Neutrophil (primary cell): ENCODE measurements around the gene STON2.
"Not testable (repeated sequence)": the region's sequence is repeated elsewhere in the genome, so short reads cannot be mapped to it uniquely, and the experiment has no call there.

Source experiments
- H3K27ac ChIP-seq: fragments of 200-600 bp; sonication (generic); 2 replicates; pipeline ENCODE4 v1.5.1; 2016; ENCODE audit warnings: mild to moderate bottlenecking, moderate library complexity
- H3K27me3 ChIP-seq: fragments of 200-600 bp; sonication (generic); 2 replicates; pipeline ENCODE4 v1.6.0; 2016; ENCODE audit warnings: mild to moderate bottlenecking
- H3K36me3 ChIP-seq: fragments of 200-600 bp; sonication (generic); 2 replicates; pipeline ENCODE4 v1.5.1; 2017
- H3K4me1 ChIP-seq, 2 experiments: fragments of 200-600 bp in 1 of 2; sonication (generic) in 1 of 2; 1 replicate in 1 of 2; 2 replicates in 1 of 2; pipeline versions ENCODE4 v1.5.1 to v1.6.1; 2013 to 2016; ENCODE audit warnings: low read depth in 1 of 2, low read length in 1 of 2, mild to moderate bottlenecking in 1 of 2, moderate library complexity in 1 of 2; ENCODE audit not compliant: control insufficient read depth in 1 of 2, insufficient read depth in 1 of 2
- H3K4me3 ChIP-seq, 2 experiments: fragments of 200-600 bp in 1 of 2; sonication (generic) in 1 of 2; 1 replicate in 1 of 2; 2 replicates in 1 of 2; pipeline ENCODE4 v1.5.1; 2013 to 2016; ENCODE audit warnings: low read depth in 1 of 2, low read length in 1 of 2, mild to moderate bottlenecking in 1 of 2, moderate library complexity in 1 of 2
- H3K9me3 ChIP-seq: fragments of 200-600 bp; sonication (generic); 2 replicates; pipeline ENCODE4 v1.5.1; 2016
- TF ChIP-seq, protein P1 (sequence below): fragments of 200-600 bp; sonication (generic); IDR thresholded peaks from 2 replicates; pipeline ENCODE4 v1.5.1; 2016; ENCODE audit warnings: antibody characterized with exemption

STON2 gene

DNA sequence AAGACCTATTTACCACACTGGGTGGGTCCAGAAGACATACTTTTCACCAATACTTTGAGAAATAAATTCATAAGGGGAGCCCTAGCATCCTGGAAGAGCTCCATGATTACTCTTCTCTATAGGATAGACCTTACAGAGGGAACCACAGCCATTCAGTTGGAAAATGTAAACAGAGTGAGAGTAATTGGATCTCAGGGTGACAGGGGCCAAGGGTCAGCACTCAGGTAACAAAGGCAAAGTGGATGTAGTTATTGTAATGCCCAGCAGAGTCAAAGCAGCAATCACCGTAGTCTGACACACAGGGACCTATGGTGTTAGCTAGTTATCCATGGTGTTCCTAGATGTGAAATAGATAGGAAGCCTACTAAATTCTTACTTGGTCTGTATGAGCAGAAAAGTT, 168.6 kb downstream of the STON2 start:
- Histone ChIP-seq H3K4me1 (peaks cover 0 to 5% of the 10 kb centered on the region in 2 experiments), H3K27ac (no peak overlapping the region), H3K27me3 (no peaks in the 10 kb centered on the region), H3K36me3 (no peaks in the 10 kb centered on the region), H3K4me3 (no peak overlapping the region), H3K9me3 (no peaks in the 10 kb centered on the region)
- TF ChIP-seq, protein P1, sequence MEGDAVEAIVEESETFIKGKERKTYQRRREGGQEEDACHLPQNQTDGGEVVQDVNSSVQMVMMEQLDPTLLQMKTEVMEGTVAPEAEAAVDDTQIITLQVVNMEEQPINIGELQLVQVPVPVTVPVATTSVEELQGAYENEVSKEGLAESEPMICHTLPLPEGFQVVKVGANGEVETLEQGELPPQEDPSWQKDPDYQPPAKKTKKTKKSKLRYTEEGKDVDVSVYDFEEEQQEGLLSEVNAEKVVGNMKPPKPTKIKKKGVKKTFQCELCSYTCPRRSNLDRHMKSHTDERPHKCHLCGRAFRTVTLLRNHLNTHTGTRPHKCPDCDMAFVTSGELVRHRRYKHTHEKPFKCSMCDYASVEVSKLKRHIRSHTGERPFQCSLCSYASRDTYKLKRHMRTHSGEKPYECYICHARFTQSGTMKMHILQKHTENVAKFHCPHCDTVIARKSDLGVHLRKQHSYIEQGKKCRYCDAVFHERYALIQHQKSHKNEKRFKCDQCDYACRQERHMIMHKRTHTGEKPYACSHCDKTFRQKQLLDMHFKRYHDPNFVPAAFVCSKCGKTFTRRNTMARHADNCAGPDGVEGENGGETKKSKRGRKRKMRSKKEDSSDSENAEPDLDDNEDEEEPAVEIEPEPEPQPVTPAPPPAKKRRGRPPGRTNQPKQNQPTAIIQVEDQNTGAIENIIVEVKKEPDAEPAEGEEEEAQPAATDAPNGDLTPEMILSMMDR = no peak

DNA sequence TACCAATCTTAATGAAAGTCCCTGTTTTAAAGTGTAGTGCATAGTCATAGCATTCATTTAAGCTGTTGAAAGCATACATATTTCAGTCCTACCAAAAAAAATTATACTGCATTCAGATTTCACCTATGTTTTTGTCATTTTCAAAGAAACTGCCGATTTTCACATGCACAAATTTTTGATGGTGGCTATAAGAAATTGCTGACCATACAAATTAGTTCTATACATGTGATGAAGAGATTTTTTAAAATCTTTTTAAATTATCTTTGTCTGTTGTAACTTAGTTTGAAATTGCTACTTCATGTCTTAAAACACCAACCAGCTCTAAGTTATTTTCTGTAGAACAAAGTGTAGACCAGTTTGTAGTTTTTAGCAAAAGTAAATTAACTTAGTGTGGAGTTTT, 175.9 kb downstream of the STON2 start:
- TF ChIP-seq, protein P1 = no peak
- Histone ChIP-seq H3K36me3 (no peaks in the 10 kb centered on the region), H3K27me3 (no peaks in the 10 kb centered on the region), H3K27ac (no peak overlapping the region), H3K4me3 (no peak overlapping the region), H3K9me3 (no peaks in the 10 kb centered on the region), H3K4me1 (peaks cover 15 to 16% of the 10 kb centered on the region in 2 experiments)

DNA sequence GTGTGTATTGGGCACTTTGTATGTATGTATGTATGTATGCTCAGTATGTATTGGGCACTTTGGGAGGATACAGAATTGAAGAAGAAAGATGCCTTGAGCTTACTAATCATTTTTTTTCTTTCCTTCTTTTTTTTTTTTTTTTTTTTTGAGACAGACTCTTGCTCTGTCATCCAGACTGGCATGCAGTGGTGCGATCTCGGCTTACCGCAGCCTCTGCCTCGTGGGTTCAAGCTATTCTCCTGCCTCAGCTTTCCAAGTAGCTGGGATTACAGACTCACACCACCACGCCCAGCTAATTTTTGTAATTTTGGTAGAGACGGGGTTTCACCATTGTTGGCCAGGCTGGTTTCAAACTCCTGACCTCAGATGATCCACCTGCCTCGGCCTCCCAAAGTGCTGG, 176.3 kb downstream of the STON2 start:
- not testable (repeated sequence) for H3K9me3 ChIP-seq, H3K27ac ChIP-seq, H3K27me3 ChIP-seq, H3K4me3 ChIP-seq, H3K36me3 ChIP-seq
- peaks cover 20 to 21% of the 10 kb centered on the region in 2 experiments for H3K4me1 ChIP-seq

DNA sequence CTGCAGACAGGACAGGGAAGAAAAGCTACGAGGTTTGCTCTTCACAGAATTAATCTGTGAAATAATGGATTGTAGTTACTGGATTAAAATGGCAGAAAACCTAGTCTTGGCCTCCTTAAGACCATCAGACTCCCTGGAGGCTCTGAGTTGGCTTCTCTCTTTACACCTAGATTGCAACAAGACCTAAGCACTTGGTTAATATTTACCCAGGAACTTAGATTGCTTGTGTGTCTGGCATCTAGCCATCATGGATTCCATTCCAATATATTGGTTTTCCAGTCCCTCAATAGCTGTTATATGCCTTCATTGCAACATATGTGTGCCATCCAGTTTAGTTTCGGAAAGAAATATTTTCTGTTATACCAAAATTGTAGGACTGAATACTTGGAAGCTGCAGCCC, 177.4 kb downstream of the STON2 start:
- Histone ChIP-seq H3K4me1 (peaks cover 27 to 32% of the 10 kb centered on the region in 2 experiments), H3K36me3 (no peaks in the 10 kb centered on the region), H3K27ac (no peak overlapping the region), H3K4me3 (no peak overlapping the region), H3K27me3 (no peaks in the 10 kb centered on the region), H3K9me3 (no peaks in the 10 kb centered on the region)
- TF ChIP-seq, protein P1 = no peak

DNA sequence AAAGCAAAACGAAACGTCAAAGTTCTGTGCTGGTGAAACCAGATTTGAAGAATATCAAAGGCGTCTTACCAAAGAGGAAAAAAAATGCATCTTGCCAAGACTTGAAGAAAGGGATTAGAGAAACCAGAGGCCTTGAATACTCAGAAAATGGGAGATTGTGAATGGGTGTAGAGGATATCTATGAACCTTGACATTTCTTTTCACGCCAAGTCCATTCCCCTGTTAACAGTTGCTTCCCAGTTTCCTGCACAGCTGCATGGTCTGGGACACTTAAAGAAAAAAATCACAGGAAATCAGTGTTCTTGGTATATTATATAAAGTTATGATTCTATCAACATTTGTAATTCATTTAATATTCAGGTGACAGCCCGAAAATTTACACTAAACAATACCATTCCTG, 178.0 kb downstream of the STON2 start:
- Histone ChIP-seq H3K9me3 (no peaks in the 10 kb centered on the region), H3K4me1 (peaks cover 29 to 35% of the 10 kb centered on the region in 2 experiments), H3K4me3 (peak overlapping the region; percentile 82 to 99), H3K36me3 (no peaks in the 10 kb centered on the region), H3K27ac (peak overlapping the region; percentile 95), H3K27me3 (no peaks in the 10 kb centered on the region)
- TF ChIP-seq, protein P1 = no peak

DNA sequence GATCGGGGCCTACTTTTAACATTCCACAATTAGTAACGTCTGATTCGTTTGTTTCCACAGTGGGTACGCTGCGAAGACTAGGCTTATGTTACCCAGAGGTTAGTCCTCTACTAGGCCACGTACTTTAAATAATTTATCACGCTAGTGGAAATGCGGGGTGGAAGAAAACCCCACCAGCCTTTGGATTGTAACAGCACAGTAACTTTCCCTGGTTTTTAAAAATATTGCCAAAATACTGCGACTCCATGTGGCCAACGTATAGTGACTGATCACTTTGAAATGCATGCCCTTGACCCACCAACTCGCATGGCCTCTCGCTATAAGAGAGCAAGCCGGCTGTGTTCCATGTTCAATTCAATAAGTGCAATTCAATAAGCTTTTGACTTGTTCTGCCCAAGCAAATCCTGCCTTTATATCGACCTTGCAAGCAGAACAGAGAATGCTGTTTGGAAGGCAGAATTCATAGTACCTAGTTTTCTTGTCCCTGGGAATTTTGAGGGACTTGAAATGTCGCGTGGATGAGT, 178.5 kb downstream of the STON2 start:
- Histone ChIP-seq H3K9me3 (no peaks in the 10 kb centered on the region), H3K27ac (peak overlapping the region; percentile 95), H3K27me3 (no peaks in the 10 kb centered on the region), H3K4me3 (peak overlapping the region; percentile 82 to 99), H3K36me3 (no peaks in the 10 kb centered on the region), H3K4me1 (peaks cover 27 to 35% of the 10 kb centered on the region in 2 experiments)
- TF ChIP-seq, protein P1 = no peak
